Measurements from ENCODE around the gene SLC34A3.
"Not testable (repeated sequence)": the region's sequence is repeated elsewhere in the genome, so short reads cannot be mapped to it uniquely, and the experiment has no call there.

The SLC34A3 gene

GRCh38 chr9:137256856-137257255 is 26.2 kb downstream of the SLC34A3 start:
- DNase-seq (ENCODE audit: low read depth): no peak
- no peak overlapping the region; the same call in 1 of the 2 replicates for H3K4me3 ChIP-seq (ENCODE audit: low read depth, low read length)
- TF ChIP-seq CTCF (IDR thresholded peaks at IDR 0.05; ENCODE audit: insufficient read depth, low read depth, low read length, missing control alignments): no peak

GRCh38 chr9:137262173-137262908 is 31.6 kb downstream of the SLC34A3 start:
- peak; percentile 19 for TF ChIP-seq CTCF (IDR thresholded peaks at IDR 0.05; ENCODE audit: insufficient read depth, low read depth, low read length, missing control alignments)
- not testable (repeated sequence) for H3K4me3 ChIP-seq (ENCODE audit: low read depth, low read length); DNase-seq (ENCODE audit: low read depth)

GRCh38 chr9:137262909-137263285 is 32.2 kb downstream of the SLC34A3 start:
- H3K4me3 ChIP-seq (ENCODE audit: low read depth, low read length): no peak overlapping the region
- DNase-seq (ENCODE audit: low read depth): no peak
- no peak for TF ChIP-seq CTCF (IDR thresholded peaks at IDR 0.05; ENCODE audit: insufficient read depth, low read depth, low read length, missing control alignments)

- no peak for DNase-seq (ENCODE audit: low read depth)
- no peak for TF ChIP-seq CTCF (IDR thresholded peaks at IDR 0.05; ENCODE audit: insufficient read depth, low read depth, low read length, missing control alignments)
Measured at GRCh38 chr9:137263506-137263905, 32.8 kb downstream of the SLC34A3 start.

GRCh38 chr9:137264067-137264466 is 33.4 kb downstream of the SLC34A3 start:
- H3K4me3 ChIP-seq (ENCODE audit: low read depth, low read length): no peak overlapping the region
- DNase-seq (ENCODE audit: low read depth): no peak
- no peak for TF ChIP-seq CTCF (IDR thresholded peaks at IDR 0.05; ENCODE audit: insufficient read depth, low read depth, low read length, missing control alignments)

More at GRCh38 chr9:137263506-137263905, 32.8 kb downstream of the SLC34A3 start:
- no peak overlapping the region for H3K4me3 ChIP-seq (ENCODE audit: low read depth, low read length)

GRCh38 chr9:137265496-137266161 is 34.9 kb downstream of the SLC34A3 start:
- DNase-seq (ENCODE audit: low read depth): no peak
- no peak overlapping the region for H3K4me3 ChIP-seq (ENCODE audit: low read depth, low read length)
- TF ChIP-seq CTCF (IDR thresholded peaks at IDR 0.05; ENCODE audit: insufficient read depth, low read depth, low read length, missing control alignments): no peak
